Stimulated activated CD4-positive, alpha-beta T cell treated with anti-CD3 and anti-CD28 coated beads, Interleukin-2, amount 100 ng/mL, for 24 hours (primary cell): ENCODE measurements around the gene BAHD1.

Experiments
- DNase-seq, 2 donors: peaks; one replicate each; pipeline ENCODE4 v3.0.0-alpha.2; 2020

BAHD1 gene

DNA sequence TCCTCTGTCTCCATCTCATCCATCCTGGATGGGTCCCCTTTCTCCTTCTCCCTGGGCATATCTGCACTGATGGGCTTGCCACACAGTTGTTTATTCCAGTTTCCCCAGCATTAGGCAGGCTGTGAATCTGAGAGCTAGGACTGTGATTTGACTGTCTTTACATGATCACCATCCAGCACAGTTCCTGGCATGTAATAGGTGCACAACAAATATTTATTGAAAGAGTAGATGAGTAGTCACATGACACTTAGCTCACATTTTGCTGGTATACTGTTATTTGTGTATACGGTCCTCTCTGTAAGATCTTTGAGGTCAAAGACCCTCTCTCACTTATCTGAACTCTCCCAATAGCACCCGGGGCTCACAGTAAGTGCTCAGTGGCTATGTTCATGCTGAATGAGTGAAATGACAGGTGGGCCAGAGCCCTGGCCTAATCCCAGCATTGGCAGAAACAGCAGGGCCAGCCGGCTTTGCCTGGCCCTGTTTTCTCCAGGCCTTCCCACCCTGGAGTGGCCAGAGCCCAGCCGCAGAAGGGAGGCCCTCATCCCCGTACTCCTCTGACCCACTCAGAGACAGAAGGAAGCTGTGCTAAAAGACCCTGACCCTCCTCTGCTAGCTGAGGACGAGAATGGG lies 16.2 kb upstream of the BAHD1 start:
- DNase-seq = no peak

DNA sequence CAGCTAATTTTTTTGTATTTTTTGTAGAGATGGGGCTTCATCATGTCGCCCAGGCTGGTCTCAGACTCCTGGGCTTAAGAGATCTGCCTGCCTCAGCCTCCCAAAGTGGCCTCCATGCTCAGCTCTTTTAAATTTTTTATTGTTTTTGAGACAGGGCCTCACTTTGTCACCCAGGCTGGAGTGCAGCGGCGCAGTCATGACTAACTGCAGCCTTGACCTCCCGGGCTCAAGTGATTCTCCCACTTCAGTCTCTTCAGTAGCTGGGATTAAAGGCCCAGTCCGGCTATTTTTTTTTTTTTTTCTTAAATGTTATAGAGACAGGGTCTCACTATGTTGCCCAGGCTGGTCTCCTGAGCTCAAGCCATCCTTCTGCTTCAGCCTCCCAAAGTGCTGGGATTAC lies 15.1 kb upstream of the BAHD1 start:
- no peak for DNase-seq

DNA sequence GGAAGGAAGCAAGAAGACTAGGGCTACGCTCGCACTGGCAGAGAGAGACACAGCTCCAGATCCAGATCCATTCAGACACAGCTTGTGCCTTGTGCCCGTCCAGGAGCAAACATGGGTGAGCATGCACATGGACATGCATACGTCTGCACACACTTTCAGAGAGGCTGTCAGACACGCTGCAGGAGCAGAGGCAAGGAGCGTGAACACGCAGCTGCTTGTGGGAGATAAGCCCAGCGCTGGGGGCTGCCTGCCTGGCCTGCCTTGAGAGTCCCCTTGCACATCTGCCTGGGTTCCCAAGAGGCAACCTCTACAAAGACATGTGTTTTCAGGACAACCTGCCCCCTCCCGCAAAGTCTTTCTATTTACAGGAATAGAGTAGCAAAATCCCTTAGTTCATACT lies 13.6 kb upstream of the BAHD1 start:
- no peak for DNase-seq

DNA sequence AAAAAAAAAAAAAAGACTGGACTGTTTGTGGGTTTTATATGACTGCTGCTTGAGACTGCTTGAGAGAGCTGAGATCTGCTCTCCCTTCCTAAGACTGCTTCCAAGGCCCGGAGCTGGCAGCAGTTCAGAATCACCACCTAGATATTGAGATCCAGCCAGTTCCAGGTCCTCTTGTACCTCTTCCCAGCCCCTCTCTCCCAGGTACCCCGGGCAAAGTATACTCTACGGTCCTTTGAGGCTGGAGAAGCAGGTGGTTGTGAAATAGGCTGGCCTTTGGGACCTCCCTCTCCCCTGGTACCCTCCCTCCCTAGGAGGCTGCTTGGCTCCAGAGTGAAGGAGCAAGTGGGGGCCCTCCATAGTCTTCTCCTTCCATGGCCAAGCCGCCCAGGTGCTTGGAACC lies 12.6 kb upstream of the BAHD1 start:
- no peak for DNase-seq

DNA sequence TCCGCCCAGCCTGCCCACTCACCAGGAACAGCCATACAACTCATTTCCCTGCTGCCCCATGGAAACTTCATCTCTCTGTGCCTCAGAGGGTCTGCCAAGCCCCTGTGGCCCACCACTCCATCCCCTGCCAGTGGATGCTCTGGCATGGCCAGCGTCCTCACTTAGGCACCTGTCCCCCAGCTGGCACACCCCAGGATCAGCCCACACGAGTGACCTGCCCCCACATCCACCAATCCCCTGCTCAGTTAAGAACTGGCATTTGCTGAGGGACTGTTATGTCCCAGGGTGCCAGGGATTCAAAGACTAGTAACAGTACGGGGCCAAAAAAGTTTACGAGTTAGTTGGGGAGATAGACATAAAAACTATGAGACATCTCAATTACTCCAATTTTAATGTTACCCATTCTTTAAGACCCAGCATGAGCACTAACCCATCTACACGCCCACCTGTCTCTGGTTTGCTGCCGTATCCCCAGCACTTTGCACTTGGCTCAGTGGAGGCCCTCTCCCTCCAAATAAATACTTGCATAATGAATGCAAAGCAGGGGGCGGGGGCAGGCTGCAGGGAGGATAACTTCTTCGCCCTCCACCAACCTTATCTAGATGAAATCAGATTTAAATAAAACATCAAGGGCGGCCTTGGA lies 11.6 kb upstream of the BAHD1 start:
- DNase-seq = no peak

DNA sequence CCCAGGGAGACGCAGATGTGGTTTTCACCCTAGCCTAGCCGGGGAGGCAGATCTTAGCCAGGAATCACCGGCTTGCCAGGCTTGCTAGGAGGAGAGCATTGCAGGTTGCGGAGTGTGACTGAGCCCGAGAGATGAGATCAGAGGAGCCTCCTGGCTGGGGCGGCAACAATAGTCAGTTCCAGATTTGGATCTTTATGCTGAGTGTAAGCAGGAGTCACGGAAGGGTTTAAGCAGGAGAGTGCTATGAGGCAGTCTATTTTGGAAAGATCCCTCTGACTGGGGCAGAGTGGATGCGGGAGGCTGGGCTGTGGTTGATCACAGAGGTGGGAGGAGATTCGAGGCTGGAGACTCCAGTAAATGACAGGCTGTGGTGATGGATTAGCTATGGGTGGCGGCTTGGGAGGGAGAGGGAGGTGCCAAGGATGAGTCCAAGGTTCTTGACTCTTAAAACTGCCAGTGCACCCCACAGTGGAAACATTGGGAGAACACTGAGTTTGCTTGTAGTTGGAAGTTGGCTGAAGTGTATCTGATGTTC lies 10.4 kb upstream of the BAHD1 start:
- DNase-seq = no peak

DNA sequence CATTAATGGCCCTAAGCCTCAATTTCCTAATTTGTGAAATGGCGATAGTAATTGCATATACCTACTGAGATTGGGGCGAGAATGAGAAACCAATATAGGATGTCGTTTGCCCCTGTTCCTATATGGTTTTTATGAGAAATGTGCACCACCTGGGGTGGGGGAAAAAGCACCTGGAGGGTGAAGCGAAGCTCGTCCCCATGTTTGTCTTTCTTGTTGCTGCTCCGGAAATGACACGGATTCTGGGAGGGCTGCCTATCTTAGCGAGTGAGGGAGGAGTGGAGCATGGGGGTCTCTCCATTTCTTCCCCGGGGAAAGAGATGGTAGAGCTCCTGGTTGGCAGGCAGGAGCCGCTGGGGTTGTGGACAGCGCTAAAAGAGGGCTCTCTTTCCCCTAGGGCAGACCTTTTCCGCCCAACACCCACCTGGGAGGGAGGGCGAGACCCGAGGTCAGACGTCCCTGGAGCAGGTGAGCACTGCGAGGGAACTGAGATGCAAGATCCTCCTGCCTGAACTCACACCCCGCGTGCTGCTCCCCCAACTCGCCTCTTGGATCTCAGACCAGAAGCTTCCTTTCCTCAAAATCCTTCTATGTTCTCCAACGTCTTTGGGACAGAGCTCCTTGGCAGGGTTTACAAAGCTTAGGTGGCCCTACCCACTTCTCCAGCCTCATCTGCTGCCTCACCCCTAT lies 5.6 kb upstream of the BAHD1 start:
- DNase-seq = no peak

DNA sequence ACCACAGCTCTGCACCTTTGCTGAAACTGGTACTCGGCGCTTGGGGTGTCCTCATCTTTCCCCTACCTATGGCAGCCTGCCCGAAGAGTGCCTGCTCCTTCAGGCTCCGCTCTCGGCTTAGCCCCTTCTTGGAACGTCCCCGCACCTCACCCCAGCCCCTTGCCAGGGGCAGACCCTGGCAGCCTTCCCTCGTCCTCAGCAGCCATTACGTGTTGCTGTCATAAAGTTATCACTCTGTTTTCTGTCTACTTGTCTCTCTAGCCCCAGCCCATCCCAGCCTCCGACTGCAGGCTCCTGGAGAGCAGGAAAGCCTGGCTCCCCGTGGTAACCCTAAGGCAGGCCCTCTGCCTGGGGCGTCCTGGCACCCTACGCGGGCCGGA lies 5.1 kb upstream of the BAHD1 start:
- DNase-seq = no peak

DNA sequence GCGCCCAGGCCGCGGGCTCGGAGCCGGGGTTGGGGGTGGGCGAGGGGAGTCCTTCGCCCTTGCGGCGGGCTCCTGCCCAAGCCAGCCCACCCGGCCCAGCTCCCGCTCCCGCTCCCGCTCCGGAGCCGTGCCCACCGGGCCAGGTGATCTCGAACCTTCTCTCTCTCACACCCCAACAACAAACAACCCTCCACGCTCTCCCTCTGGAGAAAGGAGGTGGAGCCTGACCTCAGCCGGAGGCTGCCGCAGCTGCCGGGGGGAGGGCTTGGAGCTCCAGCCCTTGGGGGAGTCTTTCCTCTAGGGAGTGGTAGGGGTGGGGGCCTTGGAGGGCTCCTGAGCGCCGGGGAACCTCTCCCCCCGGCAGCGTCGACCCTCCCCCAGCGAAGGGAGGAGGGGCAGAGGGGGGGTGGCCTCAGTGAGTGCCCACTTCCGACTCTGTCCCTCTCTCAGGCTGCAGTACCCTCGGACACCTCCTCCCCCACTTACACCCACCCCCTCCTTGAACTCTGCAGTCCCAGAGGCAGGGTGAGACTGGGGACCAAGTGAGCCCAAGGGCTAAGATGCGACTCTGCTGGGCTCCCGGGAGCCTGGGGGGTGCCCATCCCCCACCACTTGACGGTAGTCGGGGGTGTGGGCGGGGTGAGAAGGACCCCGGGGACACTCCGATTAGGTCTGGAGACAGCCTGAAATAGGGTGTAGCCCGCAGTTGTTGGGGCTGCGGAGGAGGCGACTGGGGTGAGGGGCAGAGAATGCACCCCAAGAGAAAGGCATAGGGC lies 4.4 kb upstream of the BAHD1 start:
- DNase-seq = no peak

DNA sequence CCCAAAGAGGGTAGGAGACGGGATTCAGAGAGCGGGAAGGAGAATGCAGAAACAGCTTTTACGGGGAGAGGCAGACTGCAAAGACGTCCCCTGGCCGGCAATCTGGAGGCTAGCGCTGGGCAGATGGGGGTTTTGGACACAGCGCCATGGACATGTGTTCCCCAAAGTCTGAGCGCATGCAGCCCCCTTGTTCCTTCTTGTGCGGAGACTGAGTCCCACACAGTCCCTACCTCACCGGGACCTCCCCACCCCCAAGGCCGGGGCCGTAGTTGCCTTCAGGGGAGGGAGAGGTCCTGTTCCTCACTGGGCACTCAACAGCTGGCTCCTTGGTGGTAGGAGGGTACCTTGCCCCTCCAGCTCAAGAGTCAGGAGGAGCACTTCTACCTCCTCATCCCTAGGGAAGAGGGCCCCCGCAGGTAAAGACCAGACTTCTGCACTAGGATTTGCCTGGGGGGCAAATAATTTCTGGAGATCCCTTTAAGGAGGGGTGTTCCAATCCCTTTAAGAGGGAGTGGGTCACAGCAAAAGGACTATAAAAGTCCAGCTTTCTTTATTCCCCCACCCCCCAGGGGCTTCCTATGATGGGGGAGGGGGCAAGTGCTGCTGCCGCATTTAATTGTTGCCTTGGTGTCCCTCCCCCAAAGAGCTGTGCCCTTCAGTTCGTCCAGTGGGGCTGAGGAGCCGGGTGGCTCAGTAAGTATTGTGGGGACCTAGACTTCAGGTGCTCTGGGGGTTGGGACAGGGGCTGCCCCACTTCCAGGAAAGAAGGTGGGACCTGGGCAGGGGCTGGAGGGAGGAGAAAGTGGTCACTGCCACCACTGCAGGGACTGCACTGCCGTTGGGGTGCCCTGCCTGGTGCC lies 3.6 kb upstream of the BAHD1 start:
- no peak for DNase-seq

DNA sequence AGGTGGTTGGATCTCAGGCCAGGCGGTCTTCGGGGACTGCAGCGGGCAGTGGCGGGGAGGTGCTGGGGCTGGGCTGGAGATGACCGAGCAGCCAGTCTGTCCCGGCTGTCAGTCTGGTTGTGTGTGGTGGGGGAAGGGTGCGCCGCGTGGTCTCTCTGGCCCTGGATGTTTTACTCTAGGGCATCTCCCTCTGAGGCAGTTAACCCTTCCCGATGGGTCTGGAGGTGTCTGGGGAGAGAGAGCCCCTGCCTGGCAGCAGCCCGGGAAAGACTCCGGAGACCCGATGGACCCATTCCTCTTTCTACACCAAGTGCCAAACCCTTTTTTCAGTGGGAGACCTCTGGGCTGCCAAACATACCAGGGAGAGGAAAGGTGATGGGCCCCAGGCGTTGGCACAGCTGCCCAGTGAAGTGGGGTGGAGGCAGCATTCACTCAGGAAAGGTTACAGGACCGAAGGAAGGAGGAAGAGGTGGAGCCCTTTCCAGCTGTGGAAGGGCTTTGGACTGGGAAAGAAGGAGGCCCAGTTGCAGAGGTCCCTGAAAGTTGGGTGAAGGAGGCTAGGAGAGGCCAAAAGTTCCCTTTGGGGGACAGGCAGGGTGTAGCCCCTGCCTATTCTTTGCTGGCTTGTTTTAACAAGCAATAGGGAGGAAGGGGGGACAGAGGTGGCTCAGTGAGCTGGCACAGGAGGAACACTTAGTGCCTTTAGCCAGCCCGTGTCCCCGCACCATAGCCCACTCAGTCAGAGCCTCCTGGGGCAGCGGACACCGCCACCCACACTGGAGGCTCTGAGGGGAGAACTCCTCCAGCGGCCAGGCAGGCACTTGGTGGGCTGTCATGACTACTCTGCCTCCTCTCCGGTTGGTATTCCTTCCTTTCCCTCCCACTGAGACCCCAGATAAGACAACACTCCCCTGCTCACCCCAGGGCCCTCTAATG lies 2.7 kb upstream of the BAHD1 start:
- DNase-seq = no peak

DNA sequence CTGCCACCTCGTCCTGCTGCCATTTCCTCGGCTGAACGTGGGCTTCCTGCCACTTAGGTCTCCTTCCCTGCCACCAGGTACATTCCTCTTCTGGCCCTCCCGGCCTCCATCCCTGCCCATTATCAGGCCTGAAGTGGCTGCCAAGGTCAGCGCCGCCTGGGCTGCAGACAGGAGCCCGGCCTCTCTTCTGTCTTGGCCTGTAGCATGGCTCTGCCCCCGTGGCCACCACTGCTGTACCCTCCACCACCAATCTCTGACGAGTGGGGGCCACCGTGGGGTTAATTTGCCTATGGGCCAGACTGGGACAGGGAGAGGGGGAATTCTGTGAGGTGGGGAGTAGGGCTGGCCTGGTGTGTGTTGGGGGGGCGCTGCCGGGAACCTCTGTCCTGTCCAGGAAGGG lies 2.0 kb upstream of the BAHD1 start:
- DNase-seq = no peak

DNA sequence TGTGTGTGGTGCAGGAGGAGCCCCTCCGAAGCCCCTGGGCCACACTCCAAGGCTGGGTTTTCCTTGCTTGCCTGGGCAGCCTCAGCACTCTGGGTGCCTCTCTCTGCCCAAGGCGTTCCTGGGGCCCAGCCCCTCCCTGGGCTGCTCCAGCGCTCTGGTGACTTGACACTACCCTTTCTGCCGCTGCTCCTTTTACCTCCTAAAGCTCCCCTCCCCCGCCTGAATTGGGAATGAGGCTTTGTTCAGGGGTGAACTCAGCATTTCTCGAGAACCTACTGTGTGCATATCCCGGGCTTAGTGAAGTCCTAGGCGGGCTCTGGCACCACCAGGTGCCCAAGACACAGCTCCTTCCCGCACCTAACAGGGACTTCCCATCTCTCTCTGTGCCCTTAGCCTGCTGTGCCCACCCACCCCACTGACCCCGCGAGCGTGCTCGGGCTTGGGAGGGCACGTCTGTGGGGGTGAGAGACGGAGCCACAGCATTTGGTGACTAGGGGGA lies 1.2 kb upstream of the BAHD1 start:
- no peak for DNase-seq

DNA sequence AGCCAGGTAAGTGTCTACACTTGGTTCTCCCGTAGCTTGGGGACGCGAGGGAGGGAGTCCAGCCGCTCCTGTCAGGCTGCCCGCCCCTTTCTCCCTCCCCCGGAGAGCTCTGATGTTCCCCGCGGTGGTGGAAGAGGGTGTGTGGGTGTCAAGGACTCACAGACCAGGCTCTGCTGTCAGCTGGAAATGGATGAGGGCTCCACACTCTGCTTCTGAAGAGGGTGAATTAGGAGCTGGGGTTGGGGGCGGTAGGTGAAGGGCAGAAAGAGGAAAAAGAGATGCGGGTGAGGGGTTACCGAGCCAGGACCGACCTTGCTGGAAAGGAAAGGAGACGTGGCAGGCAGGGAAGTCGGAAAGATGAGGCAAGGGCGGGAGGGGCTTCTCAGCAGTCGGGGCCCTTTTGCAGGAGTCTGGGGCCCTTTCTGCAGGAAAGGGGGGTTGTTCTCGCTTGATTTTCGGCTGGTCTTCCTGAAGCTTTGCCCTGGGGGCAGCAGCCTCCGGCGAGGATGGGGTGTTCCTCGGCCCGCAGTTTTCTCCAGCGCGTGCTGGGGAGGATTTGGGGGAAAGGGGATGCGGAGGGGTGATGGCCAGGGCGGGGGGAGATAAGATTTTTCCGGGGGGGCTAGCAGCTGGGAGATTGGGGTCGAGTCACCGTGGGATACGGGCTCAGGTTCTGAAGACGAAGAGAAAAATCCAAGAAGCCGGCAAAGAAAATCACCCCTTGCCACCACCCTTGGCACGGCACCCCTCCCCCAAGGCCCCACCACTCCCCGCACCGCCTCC lies 602 bp upstream of the BAHD1 start:
- peak; percentile 45 to 52 for DNase-seq

DNA sequence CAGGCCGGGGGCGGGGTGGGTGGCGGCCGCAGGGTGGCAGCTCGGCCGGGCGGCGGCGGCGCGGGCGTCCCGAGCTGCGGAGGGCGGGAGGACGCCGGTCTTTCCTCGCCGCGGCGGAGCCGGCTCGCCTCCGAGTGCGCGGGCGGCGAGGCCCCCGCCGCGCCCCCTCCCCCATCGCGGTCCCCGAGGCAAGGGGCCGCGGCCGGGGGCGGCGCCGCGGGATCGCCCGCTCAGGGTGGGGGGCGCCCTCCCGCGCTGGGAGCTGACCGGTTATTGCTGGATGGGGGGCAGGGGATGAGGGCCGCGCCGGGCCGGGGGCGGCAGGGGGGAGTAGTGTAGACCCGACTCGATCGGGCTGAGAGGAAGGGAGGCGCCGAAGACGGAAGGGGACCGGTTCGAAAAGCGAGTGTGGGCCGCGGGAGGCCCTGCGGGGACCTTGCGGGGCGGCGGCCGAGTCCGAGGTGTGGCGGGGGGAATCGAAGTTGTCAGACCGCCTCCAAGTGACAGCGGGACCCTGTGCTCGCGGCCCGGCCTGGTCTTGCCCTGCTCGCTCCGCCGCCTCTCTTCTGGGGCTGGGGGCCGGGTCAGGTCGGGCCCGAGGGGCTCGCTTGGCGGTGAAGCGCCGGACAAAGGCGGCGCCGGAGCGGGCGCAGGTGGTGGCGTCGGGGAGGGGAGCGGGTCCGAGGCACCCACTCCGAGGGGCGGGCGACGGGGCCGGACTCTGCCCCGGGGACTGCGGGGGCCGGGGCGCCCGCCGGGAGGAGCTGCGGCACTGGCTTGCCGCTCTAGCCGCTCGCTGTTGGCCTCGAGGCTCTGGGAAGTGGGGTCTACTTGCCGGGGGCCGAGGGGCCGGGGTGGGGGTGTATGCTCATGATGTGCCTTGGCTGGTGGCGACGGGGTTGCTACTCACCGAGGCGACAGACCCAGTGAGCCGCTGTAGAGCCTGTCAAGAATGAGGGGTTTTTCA lies 1.1 kb downstream of the BAHD1 start:
- DNase-seq = peak; percentile 39 to 42

DNA sequence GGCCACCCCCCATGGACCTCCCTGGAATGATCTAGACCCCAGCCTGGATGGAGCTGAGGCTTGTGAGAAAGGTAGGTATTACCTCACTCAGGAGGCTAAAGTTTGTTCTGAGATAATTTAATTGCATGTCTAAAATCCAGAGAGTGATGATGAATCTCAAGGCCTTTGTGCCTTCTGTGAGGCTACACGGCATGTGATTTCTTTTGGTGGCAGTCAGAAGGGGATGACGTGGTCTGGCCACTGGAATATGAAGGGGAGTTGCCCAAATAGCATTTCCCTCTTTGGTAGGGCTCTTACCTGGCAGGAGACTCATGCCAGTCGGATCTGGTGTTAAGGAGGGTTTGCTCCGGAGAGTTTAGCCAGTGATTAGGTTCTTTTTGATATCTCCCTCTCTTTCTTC lies 2.5 kb downstream of the BAHD1 start:
- DNase-seq = no peak

DNA sequence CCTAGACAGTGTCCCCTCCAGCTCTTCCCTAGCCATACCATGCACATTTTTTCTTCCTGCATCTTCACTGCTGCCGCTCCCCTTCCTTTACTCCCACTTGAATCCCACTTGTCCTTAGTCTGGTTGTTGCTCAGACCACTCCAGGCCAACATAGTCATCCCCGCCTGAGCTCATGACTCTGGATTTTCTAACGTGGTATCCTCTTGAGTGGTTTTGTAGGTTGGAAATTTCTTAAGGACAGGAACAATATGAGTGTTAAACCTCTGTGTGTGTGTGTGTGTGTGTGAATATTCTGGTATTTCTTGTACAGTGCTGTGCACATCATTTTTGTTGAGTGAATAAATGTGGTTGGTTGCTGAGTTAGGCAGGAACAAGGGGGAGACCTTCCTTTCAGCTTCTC lies 3.1 kb downstream of the BAHD1 start:
- DNase-seq = no peak

DNA sequence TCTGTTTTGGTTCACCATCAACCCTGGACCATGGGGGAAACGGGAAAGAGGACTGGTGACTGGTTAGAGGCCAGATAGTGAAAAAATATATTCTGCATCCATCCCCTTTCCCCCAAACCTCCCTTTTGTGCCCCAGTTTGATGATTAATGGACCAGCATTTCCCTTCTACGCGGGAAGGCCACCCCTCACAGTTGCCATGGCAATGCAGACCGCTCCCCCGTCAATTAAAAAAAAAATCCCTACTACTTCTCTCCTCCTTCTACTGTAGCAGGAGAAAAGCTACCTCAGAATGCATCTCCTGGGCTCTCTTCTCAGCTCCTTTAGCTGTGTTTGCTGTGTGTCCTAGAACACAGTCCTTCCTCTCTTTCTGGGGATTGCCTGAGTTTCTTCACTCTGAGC lies 4.0 kb downstream of the BAHD1 start:
- no peak for DNase-seq

DNA sequence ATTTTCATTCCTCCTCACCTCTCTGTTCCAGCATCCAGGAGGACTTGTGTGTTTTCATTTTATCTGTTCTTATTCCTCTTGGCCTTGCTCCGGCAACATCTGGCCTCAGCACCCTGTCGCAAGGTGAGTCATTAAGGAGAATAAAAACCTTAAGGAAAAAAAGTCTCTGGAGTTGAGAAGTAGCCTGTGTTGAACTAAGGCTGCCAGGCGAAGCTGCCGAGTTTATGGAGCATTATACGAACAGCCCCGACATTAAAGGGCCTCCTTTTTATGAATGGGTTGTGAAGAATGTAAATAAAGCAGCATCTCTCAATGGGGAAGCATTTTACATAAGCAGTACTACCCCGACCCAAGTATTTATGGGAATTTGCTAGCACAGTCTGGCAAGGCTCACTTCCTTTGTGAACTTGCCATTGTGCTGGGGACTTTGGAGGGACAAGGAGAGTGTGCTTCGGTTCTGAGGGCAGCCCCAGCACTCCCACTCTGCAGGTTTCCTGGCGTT lies 4.7 kb downstream of the BAHD1 start:
- DNase-seq = no peak
